ENCODE measurements around the gene C19orf85. TPM values are rescaled to one million over a fixed set of nuclear protein-coding genes. Genes with fewer than 3 reads are reported as not detected.
A peak's percentile ranks its signal among the peaks of the same experiment; 100 is the strongest.

Gene C19orf85
- polyA plus RNA-seq, 1 donor from 2014 or later = not detected

- no peaks in the 10 kb centered on the region for H3K27me3 Mint-ChIP-seq
- H3K4me1 Mint-ChIP-seq = peaks cover 10 to 19% (median 15%) of the 10 kb centered on the region in 3 donors
- peak within 1 kb of the TSS; percentile 49 to 93 (median 92) for H3K27ac Mint-ChIP-seq
- peak within 1 kb of the TSS; percentile 82 to 98 (median 92) for H3K4me3 Mint-ChIP-seq
- H3K36me3 Mint-ChIP-seq = no peaks in the 10 kb centered on the region
- H3K9me3 Mint-ChIP-seq = no peaks in the 10 kb centered on the region
Observed at GRCh38 chr19:55461259-55461973, 3.1 kb downstream of the C19orf85 start, which contains the start of gene ISOC2. TSS of gene ISOC2 (minus strand) at chr19:55461642. CDS start at chr19:55456486, 5,156 bp downstream.

DNA sequence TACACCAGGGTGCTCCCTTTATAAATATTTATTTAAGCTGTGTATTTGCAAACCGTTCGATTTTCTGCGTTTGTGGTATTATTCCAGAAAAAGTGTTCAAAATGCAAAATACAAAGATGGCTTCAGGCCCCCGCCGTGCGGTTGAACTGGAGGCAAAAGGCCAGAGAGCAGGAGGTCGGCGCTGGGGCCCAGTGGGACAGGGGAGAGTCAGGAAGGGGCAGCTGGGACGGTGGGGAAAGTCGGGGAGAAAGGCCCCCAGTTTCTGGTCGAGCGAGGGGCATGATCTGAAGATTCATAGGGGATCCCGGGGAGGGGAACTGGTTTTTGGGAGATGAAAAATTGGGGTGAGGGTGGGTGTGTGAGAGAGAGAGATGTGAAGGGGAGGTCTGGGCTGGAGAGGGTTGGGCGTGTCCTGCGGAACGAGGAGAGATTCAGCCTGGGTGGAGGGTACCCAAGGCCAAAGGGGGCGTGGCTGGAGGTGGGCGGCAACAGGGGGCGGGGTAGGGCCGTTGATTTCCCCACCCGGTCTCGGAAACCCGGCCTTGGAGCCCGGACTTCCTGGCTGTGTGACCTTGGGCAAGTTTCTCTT is 3.8 kb downstream of the C19orf85 start:
- H3K9me3 Mint-ChIP-seq = no peaks in the 10 kb centered on the region
- H3K4me3 Mint-ChIP-seq = peak overlapping the region; percentile 82 to 98 (median 92)
- H3K4me1 Mint-ChIP-seq = peaks cover 10 to 17% (median 15%) of the 10 kb centered on the region in 3 donors
- peak overlapping the region; percentile 23 to 77 (median 49) for H3K27ac Mint-ChIP-seq
- no peaks in the 10 kb centered on the region for H3K36me3 Mint-ChIP-seq
- no peaks in the 10 kb centered on the region for H3K27me3 Mint-ChIP-seq

DNA sequence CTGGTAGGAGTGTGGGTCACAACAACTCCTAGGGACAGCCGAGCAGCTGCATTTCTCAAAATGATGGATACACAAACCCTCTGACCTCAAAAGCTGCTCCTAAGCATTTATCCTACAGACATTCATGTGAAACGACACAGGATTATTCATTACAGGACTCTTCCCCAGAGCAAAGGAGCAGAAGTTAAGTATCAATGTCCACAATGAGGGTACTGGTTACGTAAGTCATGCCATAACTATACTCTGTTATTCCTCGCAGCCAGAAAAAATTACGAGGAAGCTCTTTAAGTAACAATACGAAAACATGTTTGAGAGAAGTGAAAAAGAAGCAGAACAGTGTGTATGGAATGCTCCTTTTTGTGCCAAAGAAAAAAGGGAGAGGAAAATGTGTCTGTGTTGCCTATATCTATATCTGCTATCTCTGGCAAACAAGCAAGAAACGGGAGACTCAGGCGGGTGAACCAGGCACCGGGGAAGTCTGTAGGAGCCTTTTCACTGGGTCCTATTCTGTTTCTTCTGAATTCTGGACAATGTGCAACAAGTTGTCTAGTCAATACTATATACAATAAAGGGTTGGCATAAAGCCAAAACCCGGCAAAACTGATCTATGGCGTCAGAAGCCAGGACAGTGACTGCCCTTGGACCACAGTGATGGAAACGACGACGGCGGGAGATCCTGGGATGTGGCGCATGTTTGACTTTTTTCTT is 4.4 kb downstream of the C19orf85 start:
- no peaks in the 10 kb centered on the region for H3K9me3 Mint-ChIP-seq
- peaks cover 10 to 17% (median 15%) of the 10 kb centered on the region in 3 donors for H3K4me1 Mint-ChIP-seq
- H3K27me3 Mint-ChIP-seq = no peaks in the 10 kb centered on the region

DNA sequence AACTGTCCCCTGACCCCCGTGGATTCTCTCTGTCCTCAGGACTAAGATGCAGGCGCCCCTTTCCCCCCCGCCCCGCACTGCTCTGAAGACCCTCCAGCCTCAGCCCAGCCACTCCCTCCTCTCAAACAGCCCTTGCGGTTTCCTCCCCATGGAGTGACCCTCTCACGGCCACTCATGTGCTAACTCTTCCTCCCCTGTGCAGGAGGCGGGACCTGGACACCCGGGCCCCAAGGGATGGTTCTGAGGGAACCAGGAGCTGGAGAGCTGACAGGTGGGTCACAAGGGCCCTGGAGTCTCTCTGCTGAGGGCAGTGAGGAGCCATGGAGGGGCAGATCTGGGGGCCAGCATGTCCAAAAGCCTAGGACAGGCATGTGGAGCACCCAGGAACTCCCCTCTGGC is 5.0 kb downstream of the C19orf85 start:
- H3K36me3 Mint-ChIP-seq = peaks cover 5% of the 10 kb centered on the region
- H3K27ac Mint-ChIP-seq = no peak overlapping the region
- H3K4me3 Mint-ChIP-seq = peak overlapping the region in 2 of 4 donors; percentile 82 to 88
- peaks cover 3% of the 10 kb centered on the region for H3K27me3 Mint-ChIP-seq
- H3K4me1 Mint-ChIP-seq = peaks cover 10 to 17% (median 15%) of the 10 kb centered on the region in 3 donors
- peaks cover 0 to 1% (median 0%) of the 10 kb centered on the region in 3 donors for H3K9me3 Mint-ChIP-seq

More for the DNA sequence above, 4.4 kb downstream of the C19orf85 start:
- peak overlapping the region; percentile 55 to 98 (median 85) for H3K4me3 Mint-ChIP-seq
- peak overlapping the region in 1 of 3 donors; percentile 49 for H3K27ac Mint-ChIP-seq
- H3K36me3 Mint-ChIP-seq = peaks cover 2% of the 10 kb centered on the region

DNA sequence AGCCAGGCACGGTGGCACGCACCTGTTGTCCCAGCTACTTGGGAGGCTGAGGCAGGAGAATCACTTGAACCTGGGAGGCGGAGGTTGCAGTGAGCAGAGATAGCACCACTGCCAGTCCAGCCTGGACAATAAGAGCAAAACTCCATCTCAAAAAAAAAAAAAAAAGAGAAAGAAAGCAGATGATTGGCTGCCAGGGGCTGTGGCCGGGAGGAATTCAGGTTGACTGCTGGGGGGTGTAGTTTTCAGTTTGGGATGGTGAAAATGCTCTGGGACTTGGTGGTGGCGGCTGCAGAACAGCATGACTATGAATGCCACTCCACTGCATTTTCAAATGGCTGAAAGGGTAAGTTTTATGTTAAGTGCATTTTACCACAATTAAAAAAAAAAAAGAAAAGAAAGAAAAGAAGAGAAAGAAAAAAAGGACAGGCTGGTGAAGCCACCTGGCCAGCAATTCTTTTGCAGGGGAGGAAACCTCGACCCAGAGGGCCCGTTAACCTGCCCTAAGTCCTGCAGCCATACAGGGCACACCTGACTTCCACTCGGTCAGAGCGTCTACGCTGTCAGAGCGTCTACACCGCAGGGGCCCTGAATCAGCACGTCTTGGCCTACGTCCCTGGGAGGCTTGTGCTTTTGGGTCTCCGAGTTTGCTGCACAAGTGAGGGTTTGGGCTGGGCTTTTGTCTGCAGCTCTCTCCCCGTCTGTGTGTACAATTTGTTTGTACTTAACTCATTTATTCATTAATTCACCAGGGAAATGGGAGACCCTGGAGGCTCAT is 6.7 kb downstream of the C19orf85 start:
- Mint-ChIP-seq H3K27me3 (peaks cover 6% of the 10 kb centered on the region), H3K36me3 (peaks cover 15% of the 10 kb centered on the region), H3K27ac (no peak overlapping the region), H3K4me3 (peak overlapping the region in 2 of 4 donors; percentile 33 to 52), H3K9me3 (peaks cover 0 to 1% (median 0%) of the 10 kb centered on the region in 3 donors), H3K4me1 (peaks cover 10 to 23% (median 18%) of the 10 kb centered on the region in 3 donors)

DNA sequence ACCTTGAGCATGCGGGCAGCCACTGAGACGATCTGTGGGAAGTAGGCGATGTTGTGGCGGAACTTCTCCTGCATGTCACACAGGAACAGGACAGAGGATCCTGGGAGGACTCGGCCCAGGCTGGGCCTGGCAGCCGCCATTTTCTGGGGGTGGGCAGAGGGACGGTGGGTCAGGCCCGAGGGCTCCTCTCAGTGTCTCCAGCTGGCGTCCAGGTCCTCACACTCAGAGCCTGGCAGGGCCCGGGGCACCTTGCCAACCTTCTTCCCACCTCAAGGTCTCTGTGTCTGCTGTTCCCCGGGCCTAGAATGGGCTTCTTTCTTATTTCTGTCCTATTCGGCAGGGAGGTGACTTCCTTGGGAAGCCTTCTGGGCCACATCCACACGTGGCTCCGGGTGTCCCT is 8.2 kb downstream of the C19orf85 start:
- H3K27me3 Mint-ChIP-seq = peaks cover 11% of the 10 kb centered on the region
- no peak overlapping the region for H3K27ac Mint-ChIP-seq
- peaks cover 15% of the 10 kb centered on the region for H3K36me3 Mint-ChIP-seq
- H3K4me3 Mint-ChIP-seq = peak overlapping the region in 1 of 4 donors; percentile 8
- peaks cover 0 to 1% (median 0%) of the 10 kb centered on the region in 3 donors for H3K9me3 Mint-ChIP-seq
- peaks cover 4 to 20% (median 14%) of the 10 kb centered on the region in 3 donors for H3K4me1 Mint-ChIP-seq

DNA sequence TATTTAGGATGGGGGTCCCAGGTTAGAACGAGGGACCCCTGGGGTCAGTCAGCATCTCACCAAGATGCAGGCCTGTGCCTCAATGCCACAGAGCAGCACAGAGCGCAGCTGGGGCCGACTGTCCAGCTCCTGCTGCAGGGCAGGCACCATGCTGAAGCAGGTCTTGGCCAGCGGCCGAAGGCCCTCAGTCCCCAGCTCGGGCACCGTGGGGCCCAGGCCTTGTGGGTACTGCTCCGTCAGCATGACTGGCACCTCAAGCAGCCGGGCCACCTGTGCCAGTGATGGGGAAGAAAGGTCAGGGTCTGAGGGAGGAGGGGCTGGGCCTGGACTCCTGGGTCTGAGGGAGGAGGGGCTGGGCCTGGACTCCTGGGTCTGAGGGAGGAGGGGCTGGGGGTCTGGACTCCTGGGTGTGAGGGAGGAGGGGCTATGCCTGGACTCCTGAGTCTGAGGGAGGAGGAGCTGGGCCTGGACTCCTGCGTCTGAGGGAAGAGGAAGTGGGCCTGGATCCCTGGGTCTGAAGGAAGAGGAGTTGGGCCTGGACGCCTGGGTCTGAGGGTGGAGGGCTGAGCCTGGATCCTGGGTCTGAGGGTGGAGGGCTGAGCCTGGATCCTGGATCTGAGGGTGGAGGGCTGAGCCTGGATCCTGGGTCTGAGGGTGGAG is 8.8 kb downstream of the C19orf85 start:
- peaks cover 11% of the 10 kb centered on the region for H3K27me3 Mint-ChIP-seq
- peak overlapping the region in 1 of 3 donors; percentile 89 for H3K27ac Mint-ChIP-seq
- H3K4me3 Mint-ChIP-seq = no peak overlapping the region

DNA sequence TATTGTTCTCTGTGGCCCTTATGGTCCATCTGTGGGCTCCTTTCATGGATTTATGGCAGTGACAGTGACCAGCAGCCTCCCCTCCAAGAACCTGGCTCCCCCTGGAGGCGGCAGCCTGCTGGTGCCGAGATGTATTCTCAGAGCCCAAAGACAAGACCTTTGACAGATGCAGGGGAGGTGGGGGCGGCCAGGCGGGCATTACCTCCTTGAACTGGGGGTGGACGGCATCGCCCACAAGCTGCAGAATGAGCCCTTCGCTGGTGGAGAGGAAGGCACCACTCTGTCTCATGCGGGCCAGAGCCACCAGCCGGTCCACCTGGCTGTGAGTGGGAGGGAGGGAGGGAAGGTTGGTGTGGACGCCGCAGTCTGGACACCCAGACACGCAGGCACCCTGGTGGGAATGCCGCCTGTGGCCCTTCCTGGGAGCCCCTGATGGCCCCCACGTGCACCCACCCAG is 9.7 kb downstream of the C19orf85 start:
- Mint-ChIP-seq H3K36me3 (peaks cover 15% of the 10 kb centered on the region), H3K27ac (peak overlapping the region in 1 of 3 donors; percentile 89), H3K27me3 (peaks cover 13% of the 10 kb centered on the region), H3K9me3 (peaks cover 0 to 1% (median 0%) of the 10 kb centered on the region in 3 donors), H3K4me1 (peaks cover 0 to 11% (median 6%) of the 10 kb centered on the region in 3 donors), H3K4me3 (peak overlapping the region in 1 of 4 donors; percentile 60)

More for the DNA sequence above, 8.8 kb downstream of the C19orf85 start:
- Mint-ChIP-seq H3K36me3 (peaks cover 15% of the 10 kb centered on the region), H3K4me1 (peaks cover 4 to 17% (median 14%) of the 10 kb centered on the region in 3 donors), H3K9me3 (peaks cover 0 to 1% (median 0%) of the 10 kb centered on the region in 3 donors)

GRCh38 chr19:55453511-55454260 is 10.9 kb downstream of the C19orf85 start:
- H3K36me3 Mint-ChIP-seq = peaks cover 15% of the 10 kb centered on the region
- peaks cover 13% of the 10 kb centered on the region for H3K27me3 Mint-ChIP-seq
- H3K4me1 Mint-ChIP-seq = peaks cover 0 to 10% (median 6%) of the 10 kb centered on the region in 3 donors
- peak overlapping the region in 2 of 4 donors; percentile 47 to 70 for H3K4me3 Mint-ChIP-seq
- peaks cover 0 to 1% (median 0%) of the 10 kb centered on the region in 3 donors for H3K9me3 Mint-ChIP-seq
- H3K27ac Mint-ChIP-seq = peak overlapping the region in 1 of 3 donors; percentile 89

DNA sequence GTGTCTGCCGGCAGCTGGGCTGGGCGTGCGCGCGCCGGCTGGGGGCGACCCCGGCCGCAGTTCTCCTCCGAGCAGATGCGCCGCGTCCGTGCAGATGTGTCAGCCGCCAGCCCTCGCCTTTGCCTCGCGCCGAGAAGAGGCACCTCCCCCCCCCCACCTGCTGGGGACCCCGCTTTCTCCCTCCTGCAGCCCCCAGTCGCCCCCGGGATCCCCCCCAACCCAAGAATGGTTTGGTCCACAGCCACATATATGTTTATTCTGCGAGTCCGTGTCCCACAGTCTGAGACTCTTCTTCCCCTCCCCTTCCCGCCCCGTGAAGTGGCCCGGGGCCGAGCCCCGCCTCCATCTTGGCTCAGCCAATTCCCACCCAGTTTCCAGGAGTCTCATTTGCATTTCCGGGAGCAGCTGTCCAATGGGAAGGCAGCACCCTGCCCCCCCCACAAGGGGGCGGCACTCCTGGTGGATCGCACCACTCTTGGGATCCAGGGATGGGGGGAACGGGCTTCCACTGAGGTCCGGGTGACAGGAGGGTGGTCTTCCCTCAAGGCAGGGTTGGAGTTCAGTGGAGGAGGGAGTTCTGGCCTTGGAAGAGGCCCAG is 11.7 kb downstream of the C19orf85 start:
- Mint-ChIP-seq H3K27ac (peak overlapping the region in 1 of 3 donors; percentile 14), H3K4me1 (peaks cover 0 to 10% (median 6%) of the 10 kb centered on the region in 3 donors), H3K9me3 (peaks cover 0 to 1% (median 0%) of the 10 kb centered on the region in 3 donors), H3K4me3 (peak overlapping the region in 1 of 4 donors; percentile 72), H3K36me3 (peaks cover 15% of the 10 kb centered on the region), H3K27me3 (peaks cover 13% of the 10 kb centered on the region)

- H3K9me3 Mint-ChIP-seq = peaks cover 0 to 1% (median 0%) of the 10 kb centered on the region in 3 donors
- peak overlapping the region in 1 of 4 donors; percentile 90 for H3K4me3 Mint-ChIP-seq
- no peak overlapping the region for H3K27ac Mint-ChIP-seq
- peaks cover 13% of the 10 kb centered on the region for H3K27me3 Mint-ChIP-seq
- peaks cover 15% of the 10 kb centered on the region for H3K36me3 Mint-ChIP-seq
- peaks cover 0 to 10% (median 6%) of the 10 kb centered on the region in 3 donors for H3K4me1 Mint-ChIP-seq
Observed at GRCh38 chr19:55451965-55452748, 12.4 kb downstream of the C19orf85 start.
